Measurements from ENCODE around the gene FAM200A.
"Not testable (repeated sequence)": the region's sequence is repeated elsewhere in the genome, so short reads cannot be mapped to it uniquely, and the experiment has no call there.

Gene FAM200A

DNA sequence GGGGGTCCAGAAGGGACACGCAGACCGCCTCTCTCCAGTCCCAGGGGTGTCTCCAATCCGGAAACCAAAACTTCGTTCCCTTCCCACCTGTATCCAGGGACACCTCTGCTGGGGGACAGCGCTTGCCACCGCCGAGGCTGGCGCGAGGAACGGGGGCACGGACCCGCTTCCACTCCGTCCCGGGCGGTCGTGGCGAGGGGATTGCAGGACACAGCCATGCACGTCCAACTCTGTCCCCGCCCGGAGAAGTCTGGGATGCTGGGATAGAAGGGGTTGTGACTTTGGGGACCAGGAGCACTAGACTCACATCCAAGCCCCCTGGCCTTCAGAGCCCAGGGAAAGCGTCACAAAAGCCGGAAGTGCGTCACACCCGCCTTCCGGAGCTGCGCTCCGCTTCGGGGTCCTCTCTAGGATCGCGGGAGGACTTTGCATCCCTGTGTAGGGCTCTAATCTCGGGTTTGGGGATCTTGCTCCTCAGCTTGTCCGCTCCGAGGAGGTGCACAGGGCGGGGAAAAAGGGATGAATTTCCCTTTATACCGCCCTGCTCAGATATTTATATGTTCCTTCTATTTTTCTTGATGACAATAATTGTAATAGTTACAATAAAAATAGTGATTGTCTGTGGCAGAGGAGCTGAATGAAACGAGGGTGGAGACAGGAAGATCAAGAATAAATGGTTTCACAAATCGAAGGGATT is at the start of gene FAM200A:
FAM200A (minus strand) TSS at position 348 of the 697 bp plus-strand sequence. CDS start 3,707 bp downstream, outside the sequence.
- DNase-seq (ENCODE audit: low read depth) = peak; percentile 73

DNA sequence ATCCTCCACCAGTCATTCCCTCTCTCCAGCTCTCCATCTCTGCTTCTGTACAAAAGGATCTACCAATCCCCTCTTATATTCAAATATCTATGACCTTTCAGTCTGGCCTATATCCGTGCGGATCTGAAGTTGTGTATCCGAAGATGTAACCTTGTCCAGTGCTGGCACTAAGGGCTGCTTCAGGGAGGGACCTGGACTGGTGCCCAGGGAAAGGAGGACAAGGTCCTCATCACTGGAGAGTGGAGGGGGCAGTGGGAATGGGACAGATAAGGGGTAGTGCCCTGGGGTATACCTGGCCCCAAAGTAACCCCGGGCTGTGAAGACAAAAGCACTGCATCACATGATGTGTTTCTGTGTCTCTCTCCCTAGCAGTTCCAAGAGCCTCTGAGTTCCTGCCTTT is 47.9 kb upstream of the FAM200A start:
- DNase-seq (ENCODE audit: low read depth) = no peak

DNA sequence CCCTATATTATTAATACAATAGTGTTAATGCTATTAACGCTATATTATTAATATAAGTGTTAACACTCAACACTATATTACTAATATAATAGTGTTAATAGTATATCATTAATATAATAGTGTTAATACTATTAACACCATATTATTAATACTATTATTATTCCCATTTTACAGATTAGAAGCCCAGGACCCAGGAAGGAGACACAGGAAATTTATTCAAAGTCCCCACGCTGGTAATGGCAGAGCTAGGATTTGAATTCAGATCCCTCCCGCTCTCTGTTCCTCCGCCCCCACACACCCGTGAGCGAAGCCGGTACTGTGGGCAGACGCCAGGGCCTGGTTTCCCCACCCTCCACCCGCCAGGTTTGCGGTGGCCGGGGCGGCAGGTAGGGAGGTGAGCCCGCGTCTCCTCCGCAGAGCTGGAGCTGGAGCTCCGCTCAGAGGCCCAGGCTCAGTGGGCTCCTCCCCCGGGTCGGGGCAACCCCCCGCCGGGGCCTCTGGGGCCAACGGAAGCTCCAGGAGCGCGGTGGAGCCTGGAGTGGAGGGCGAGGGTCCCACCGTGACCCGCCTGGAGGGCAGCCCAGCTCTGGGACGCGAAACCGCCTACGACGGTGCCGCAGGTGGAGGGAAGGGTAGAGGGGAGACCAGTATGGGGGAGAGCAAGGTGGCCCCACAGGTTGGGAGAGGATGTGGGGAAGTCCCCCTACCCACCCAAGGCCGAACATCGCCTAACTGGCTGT is 46.0 kb upstream of the FAM200A start, which contains the start of gene TMEM225B:
TMEM225B (plus strand) TSS at position 506 of the 740 bp plus-strand sequence. CDS start 6,122 bp downstream, outside the sequence.
- no peak for DNase-seq (ENCODE audit: low read depth)

DNA sequence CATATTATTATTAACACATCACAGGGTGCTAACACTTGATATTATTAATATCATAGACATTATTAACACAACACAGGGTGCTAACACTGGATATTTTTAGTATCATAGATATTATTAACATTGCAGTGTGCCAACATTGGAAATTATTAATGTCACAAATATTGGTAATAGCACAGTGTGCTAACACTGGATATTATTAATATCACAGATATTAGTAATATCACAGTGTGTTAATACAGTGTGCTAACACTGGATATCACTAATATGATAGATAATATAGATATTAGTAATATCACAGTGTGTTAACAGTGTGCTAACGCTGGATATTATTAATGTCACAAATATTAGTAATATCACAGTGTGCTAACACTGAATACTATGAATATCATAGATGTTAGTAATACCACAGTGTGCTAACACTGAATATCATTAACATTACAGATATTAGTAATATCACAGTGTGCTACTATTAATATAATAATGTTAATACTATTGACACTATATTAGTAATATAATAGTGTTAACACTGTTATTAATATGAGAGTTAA is 44.6 kb upstream of the FAM200A start:
- no peak for DNase-seq (ENCODE audit: low read depth)

DNA sequence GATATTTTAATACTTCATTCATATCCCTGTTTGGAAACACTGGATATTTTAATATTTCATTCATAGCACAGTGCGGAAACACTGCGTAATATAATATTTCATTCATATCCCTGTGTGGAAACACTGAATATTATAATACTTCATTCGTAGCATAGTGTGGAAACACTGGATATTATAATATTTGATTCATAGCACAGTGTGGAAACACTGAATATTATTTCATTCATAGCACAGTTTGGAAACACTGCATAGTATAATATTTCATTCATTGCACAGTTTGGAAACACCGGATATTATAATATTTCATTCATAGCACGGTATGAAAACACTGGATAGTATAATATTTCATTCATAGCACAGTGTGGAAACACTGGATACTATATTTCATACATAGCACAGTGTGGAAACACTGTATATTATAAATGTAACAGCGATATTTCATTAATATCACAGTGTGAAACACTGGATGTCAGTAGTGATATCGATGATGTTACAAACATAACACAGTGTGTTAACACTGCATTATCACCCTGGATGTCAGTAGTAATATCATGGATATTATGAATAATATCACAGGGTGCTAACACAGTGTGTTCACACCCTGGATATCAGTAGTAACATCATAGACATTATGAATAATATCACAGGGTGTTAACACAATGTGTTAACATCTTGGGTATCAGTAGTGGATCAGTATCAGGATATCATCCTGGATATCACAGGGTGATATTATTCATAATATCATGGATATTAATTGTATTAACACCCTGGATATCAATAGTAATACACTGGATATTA is 43.2 kb upstream of the FAM200A start:
- no peak for DNase-seq (ENCODE audit: low read depth)

DNA sequence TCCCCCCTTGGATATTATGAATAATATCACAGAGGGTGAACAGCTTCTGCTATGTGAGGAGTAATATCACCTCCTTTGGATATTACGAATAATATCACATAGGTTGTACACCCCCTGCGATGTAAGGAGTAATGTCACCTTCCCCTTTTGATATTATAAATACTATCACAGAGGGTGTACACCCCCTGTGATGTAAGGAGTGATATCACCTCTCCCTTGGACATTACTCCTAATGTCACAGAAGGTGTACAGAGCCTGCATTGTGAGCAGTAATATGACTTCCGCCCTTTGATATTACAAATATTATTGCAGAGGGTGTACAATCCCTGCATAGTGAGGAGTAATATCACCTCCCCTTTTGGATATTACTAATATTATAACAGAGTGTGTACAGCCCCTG is 37.0 kb upstream of the FAM200A start:
- DNase-seq (ENCODE audit: low read depth) = no peak

DNA sequence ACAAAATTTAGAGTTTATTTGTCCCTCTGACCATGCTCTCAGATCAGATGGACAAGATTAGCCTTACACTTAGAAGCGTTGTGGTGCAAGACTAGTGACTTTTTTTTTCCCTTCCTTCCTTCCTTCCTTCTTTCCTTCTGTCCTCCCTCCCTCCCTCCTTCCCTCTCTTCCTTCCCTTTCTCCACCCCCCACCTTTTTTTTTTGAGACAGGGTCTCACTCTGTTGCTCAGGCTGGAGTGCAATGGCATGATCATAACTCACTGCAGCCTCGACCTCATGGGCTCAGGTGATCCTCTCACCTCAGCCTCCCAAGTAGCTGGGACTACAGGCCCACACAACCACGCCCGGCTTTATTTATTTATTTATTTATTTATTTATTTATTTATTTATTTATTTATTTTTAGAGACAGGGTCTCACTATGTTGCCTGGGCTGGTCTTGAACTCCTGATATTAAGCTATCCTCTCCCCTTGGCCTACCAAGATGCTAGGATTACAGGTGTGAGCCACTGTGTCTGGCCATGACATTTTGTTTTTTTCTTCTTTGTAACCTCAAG is 28.9 kb upstream of the FAM200A start:
- not testable (repeated sequence) for DNase-seq (ENCODE audit: low read depth)

DNA sequence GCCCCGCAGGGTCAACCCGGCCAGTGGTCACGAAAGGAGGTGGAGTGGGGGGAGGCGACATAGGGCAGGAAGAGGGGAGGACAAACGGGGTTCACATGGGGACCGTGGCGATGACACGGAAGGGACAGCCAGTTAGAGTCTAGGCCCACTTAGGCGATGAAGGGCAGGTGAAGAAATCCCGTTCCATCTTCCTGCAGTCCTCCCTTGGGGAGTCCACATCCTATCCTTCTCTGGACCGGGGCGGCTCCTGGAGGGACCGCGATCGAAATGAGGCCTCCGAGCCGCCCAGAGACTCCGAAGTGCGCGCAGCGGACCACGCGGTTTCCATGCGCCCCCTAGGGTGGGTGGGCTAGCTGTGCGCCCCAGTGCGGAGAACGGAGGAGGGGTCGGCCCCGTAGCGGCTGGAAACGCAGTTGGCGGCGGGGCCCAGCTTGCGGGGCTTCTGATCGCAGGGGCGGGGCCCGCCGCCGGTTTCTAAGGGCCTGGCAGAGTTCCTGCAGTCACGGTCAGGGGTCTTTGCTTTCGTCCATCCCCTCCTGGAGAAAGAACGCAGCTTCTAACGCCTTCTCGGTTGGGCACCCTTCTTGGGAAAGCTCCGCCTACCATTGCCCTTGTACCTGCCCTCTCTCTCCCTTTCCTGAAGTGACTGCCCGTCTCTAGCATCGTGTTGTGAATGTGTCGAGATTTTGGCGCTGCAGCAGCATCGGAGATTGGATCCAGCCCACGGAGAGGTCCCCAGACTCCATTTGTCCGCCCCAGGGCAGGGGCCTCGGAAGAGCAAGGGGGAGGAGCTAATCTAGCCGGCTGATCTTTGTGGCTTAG is 28.3 kb upstream of the FAM200A start:
- DNase-seq (ENCODE audit: low read depth) = peak; percentile 46

DNA sequence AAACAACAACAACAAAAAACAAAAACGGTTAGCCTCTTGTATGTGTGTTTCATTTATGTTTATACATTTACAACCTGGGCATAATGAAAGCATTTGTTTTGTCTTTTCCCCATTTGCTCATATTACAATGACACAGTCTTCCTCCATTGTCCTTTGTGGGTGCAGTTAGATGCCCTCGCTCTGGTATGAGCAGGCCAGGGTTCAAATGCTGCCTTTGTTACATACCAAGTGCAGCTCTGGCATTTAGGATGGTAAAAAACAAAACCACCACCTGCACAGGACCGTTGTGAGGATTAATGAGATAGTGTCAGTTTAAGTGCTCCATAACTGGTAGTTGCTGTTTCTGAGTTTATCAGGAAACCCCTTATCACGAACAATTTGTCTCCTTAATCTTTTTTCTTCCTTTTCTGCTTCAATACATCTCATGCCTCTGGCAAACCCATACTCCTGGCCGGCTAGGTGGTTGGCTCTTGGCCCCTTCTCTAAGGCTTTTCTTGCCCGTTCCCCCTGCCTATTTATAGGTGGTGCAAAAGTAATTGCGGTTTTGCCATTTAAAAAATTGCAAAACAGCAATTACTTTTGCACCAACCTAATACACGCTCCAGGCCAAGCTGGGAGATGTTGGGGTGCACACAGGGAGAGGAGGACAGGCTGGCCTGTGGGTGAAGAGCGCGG is 27.5 kb upstream of the FAM200A start:
- DNase-seq (ENCODE audit: low read depth) = no peak

DNA sequence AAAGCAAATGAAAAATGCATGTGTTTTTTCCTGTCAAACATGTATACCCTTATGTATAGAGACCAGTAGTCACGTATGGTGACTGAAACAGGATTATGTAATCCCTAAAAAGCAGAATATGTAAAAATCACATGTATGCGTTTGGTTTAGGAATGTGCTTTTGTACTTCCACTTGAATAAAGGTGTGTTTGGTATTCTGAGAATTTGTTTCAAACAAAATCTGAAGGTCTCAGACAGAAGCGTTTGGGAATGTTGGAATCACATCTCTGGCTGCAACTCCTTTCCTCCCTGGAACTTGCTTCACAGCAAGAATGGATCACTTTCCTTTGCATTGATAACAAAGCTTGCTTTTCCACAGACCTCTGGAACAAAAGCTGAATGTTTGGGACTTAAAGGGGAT is 24.3 kb upstream of the FAM200A start:
- no peak for DNase-seq (ENCODE audit: low read depth)

DNA sequence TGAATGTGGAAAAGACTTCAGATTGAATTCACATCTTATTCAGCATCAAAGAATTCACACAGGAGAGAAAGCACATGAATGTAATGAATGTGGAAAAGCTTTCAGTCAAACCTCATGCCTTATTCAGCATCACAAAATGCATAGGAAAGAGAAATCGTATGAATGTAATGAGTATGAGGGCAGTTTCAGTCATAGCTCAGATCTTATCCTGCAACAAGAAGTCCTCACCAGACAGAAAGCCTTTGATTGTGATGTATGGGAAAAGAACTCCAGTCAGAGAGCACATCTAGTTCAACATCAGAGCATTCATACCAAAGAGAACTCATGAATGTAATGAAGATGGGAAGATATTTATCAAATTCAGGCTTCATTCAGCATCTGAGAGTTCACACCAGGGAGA is 21.3 kb upstream of the FAM200A start:
- DNase-seq (ENCODE audit: low read depth) = no peak

DNA sequence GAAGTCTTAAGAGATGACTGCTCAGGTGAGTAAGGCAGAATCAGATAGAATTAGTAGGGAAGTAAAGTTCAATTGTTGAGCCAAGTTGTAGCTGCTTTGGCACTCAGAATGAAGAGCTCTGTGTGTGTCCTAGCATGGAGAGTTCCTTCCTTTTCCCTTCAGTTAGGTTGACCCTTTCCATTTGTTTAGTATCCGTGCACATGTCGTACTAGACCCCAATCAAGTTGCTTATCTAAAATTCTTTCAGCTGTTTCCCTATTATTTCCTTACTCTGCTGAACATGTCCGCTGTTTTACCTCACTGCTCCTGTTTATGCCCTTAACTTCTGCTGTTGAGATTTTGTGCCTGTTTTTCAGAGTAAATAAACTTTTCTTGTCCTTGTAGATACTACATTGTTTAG is 19.9 kb upstream of the FAM200A start:
- no peak for DNase-seq (ENCODE audit: low read depth)

DNA sequence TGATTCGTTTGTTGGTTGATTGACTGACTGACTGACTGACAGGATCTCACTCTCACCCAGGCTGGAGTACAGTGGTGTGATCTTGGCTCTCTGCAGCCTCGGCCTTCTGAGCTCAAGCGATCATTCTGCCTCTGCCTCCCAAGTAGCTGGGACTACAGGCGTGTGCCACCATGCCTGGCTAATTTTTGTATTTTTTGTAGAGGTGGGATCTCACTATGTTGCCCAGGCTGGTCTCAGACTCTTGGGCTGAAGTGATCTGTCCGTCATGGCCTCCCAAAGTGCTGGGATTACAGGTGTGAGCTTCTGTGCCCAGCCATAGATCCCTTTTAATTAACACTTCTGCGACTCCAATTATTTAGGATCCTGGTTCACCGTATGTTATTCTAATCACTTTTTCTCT is 16.9 kb upstream of the FAM200A start:
- not testable (repeated sequence) for DNase-seq (ENCODE audit: low read depth)

DNA sequence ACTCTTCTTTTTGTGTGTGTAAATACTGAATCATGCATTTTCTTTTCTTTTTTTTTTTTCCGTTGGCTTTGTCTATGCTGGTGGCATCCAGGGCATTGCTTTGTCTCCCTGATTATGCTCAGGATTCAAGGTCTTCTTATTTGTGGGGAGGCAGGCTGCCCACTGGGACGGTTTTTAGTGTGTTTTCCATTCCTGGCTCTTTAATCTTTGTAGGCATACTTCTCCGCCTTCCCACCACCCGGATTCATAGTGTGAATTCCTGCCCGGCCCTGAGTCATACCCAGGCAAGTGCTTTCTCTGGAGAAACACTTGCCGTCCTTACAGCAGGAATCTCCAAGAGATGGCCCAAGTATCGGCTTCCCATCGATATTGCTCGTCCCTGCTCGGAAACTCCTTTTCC is 11.7 kb upstream of the FAM200A start:
- no peak for DNase-seq (ENCODE audit: low read depth)

DNA sequence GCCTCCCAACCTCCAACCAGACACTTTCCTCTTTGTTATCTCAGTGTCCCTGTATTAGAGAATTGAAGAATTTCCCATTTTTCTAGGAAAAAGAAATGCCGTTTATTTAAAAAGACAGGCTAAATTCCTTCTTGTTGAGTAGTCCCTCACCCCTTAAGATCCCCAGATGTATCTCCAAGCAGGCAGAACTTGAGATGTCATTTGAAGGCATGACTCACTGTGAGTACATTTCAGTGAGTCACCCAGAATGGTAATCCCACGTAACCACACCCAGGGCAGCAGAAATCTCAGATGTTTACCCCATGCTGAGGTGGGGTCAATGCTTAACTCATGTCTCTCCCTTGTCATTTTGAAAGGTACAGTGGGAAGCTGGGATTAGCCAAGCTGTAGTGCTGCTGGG is 10.9 kb upstream of the FAM200A start:
- no peak for DNase-seq (ENCODE audit: low read depth)

DNA sequence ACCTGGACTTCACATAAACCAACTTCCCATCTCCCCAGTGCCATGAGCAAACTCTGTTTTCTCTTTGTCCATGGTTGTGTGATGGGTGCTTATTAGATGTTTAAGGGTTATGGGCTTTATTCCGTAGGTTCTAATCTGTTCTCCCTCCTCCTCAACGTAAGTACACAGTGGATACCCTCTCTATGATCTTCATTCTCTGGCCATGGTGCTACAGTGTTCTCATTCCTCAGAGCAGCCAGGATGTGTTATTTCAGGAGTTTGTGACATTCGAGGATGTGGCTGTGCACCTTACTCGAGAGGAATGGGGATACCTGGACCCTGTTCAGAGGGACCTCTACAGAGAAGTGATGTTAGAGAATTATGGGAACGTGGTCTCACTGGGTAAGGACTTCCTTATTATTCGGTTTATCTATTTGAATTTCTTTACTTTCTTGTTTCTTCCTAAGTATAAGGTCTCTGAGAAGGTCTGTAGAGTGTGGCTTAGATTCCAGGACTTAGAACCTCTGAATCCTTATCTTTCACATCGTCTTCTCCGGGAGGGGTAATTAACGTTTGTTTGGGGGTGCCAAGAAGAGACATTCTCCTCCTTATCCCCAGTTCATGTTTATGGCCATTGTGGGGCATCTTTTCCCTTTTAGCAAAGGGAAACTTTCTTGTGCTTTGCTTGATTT is 10.3 kb upstream of the FAM200A start:
- DNase-seq (ENCODE audit: low read depth) = no peak

DNA sequence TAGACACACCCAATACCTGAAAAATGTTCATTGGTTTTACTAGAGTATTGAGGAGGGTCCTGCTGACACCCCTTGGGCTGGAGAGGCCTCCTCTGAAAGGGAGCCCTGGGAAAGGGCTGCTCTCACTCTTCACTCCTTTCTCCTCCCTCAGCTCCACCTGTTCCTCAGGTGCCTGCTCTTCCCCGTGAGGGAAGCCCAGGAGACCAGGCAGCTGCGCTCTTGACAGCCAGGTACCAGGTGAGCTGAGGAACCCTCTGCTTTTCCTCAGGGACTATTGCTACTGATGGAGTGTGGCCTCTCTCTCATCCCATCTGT is 9.8 kb upstream of the FAM200A start:
- DNase-seq (ENCODE audit: low read depth) = no peak

DNA sequence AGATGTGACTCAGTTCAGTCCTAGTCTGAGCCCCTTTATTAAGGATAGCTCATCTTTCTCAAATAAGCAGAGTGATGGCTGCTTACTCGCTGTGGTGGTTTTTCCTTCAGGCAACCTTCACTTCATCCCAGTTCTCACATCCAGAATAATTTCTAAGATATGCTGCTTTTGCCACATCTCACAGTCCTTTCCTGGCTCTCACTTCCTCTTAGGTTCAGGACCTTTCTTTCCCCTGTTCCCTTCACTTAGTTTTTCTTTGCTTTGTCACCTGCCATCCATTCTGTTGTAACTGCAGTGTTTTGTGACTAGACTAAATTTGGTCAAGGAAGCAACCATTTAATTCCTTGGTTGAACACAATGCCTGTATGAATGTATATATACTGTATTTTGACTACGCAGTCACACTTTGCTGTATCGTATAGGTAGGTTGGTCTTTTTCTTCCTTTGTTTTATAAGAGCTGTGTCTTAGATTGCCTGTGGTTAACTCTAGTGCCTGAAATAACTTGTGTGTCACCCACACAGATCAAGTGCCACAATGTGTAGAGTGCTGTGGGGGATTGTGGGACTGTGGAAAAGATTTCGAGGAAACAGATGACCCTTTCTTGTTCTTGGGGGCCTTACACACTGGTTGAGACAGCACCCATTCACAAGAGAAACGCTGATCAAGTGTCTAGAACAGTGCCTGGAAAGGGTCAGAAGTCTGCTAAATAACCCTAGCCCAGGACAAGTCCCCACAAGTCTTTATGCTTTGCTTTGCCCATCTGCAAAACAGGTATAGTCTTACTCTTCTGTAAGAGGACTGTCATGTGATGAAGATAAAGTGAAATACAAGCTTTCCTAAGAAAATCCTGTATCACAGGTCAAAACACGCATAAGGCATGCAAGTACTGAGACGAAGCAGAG is 9.2 kb upstream of the FAM200A start:
- no peak for DNase-seq (ENCODE audit: low read depth)

Measured in stimulated activated CD8-positive, alpha-beta memory T cell treated with anti-CD3 and anti-CD28 coated beads, Interleukin-12 subunit alpha, Interleukin-12 subunit beta, amount 100 ng/mL, for 4 hours (primary cell).